ENCODE results near the gene KIF1A. TPM values are rescaled to one million over a fixed set of nuclear protein-coding genes. Genes with fewer than 3 reads are reported as not detected.
"Not testable (repeated sequence)": the region's sequence is repeated elsewhere in the genome, so short reads cannot be mapped to it uniquely, and the experiment has no call there.

The KIF1A gene
- total RNA-seq, 1 experiment from 2014 or later: not detected

DNA sequence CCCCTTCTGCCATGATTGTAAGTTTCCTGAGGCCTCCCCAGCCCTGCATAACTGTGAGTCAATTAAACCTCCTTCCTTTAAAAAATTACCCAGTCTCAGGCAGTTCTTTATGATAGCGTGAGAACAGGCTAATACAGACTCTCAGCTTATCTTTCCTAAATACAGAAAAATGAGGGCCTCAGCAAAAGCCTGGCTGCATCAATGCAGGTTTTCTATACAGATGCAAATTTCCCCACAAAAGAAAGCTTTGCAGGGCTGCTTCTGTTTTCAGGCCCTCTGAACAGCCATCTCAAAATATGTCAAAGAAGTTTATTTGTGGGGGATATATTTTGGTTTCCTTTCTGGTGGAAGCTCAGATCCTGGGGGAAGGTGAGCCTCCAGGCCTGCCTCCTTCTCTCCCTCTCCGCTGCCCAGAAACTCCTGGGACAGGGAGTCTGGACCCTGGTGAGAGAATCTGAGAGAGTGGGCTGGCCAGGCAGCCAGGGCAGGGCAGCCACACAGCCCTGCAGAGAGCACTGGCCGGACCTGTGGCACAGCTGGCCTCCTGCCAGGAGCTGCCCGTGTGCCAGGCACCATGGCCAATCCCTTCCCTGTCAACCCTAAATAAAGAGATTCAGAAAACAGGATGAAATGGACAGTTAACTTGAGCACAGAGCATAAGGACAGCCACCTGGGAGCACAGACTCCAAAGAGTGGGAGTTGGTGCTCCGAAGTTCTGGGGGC is 27.0 kb upstream of the KIF1A start:
- peak; percentile 21 for DNase-seq (ENCODE audit: low spot score)

DNA sequence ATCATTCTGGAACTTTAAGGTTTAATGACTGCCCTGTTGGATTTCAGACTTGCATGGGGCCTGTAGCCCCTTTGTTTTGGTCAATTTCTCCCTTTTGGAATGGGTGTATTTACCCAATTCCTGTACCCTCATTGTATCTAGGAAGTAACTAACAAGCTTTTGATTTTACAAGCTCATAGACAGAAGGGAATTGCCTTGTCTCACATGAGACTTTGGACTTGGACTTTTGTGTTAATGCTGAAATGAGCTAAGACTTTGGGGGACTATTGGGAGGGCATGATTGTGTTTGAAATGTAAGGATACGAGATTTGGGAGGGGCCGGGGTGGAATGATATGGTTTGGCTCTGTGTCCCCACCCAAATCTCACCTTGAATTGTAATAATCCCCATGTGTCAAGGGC is 26.3 kb upstream of the KIF1A start:
- DNase-seq (ENCODE audit: low spot score): not testable (repeated sequence)

DNA sequence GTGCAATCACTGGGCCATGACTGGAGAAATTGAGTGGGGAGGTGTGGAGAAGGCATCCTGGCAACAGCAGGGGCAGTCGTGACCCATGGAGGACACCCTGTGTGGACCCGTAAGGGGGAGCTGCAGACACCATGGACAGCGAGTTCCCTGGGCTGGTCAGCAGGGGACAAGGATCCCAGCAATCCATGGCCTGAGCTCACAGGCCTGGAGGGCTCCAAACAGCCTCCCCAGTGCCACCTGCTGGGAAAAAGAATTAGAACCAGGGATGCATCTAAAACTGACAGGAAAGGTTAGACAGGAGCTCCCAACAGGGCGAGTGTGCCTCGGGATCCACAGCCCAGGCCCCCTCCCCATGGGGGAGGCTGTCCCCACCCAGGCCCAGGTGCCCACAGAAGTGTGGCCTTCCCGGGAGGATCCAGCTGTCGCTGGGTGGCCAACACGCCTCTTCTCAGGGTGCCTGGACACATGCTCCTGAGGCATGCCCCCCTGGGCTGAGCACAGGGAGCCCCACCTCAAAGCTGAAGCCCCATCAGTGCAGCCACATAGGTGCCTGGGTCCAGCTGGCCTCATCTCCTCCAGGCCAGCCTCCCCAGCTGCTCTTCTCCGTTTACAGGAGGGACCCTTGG is 20.5 kb upstream of the KIF1A start:
- DNase-seq (ENCODE audit: low spot score): peak; percentile 81

DNA sequence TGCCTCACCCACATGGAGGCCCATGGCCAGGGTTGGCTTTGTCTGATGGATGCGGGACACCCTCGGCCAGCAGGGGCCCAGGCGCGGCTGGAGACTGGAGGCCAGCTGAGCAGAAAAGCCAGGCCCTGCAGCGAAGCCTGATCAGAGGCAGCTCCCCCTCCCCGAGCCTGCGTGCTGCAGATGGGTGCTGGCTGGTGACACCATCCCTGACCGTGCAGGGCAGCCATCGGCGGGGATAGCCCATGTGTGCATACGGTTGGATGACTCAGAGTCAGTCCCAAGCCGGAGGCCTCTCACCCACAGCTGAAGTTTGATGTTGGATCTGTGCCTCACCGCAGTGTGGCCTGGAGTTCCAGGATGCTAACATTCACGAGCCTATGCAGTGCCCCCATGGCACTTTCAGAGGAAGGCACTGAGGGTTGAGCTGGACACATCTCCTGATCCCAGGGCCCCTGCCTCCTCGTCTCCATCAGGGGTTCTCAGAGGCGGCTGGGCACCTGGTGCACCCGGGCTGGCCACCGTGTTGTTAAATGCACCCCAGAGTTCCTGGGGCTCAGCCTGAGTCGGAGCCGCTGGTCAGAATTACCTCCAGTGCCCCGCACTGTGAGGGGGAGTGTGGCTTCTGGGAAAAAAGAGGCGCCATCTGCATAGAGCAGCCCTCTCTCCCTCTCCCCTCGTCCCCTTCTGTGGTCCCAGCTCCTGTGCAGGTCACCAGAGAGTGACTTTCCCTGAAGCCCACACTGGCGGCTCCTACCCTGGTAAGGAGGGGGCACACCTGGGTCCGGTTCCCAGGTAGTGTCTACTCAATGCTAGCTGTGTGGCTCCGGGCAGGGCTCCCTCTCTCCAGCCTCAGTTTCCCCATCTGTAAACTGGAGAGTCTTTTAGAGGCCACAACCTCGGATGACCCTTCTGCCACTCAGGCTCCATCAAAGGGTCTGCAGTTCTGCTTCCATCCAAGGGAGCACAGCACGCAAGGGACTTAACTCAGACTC is 19.4 kb upstream of the KIF1A start:
- DNase-seq (ENCODE audit: low spot score): no peak

- DNase-seq (ENCODE audit: low spot score): no peak
Measured at GRCh38 chr2:240837621-240838020, 17.6 kb upstream of the KIF1A start.

- no peak for DNase-seq (ENCODE audit: low spot score)
Measured at GRCh38 chr2:240836781-240837467, 16.9 kb upstream of the KIF1A start.

- no peak for DNase-seq (ENCODE audit: low spot score)
Measured at GRCh38 chr2:240835528-240835927, 15.5 kb upstream of the KIF1A start.

DNA sequence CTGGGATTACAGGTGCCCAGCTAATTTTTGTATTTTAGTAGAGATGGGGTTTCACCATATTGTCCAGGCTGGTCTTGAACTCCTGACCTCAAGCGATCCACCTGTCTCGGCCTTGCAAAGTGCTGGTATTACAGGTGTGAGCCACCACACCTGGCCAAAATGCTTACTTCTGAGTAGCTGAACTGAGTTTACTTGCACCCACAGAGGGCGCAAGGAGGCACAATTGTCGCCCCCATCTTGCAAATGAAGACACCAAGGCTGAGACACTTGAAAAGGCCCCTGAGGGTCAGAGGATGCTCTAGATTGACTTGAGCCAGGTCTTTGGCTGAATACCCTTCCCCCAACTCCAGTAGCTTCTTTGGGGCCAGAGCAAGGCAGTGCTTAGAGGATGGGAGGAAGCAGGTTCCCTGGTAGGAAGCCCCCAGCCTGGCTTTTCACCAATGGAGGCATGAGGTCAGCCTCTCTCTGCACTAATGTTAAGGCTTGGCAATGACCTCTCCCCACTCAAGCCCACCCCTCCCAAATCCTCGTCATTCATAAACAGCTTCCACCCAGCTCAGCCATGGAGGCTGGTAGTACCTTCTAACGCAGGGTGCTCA is 14.5 kb upstream of the KIF1A start:
- no peak for DNase-seq (ENCODE audit: low spot score)

- no peak for DNase-seq (ENCODE audit: low spot score)
Measured at GRCh38 chr2:240833724-240834285, 13.8 kb upstream of the KIF1A start.

GRCh38 chr2:240832921-240833494 is 13.0 kb upstream of the KIF1A start:
- no peak for DNase-seq (ENCODE audit: low spot score)

DNA sequence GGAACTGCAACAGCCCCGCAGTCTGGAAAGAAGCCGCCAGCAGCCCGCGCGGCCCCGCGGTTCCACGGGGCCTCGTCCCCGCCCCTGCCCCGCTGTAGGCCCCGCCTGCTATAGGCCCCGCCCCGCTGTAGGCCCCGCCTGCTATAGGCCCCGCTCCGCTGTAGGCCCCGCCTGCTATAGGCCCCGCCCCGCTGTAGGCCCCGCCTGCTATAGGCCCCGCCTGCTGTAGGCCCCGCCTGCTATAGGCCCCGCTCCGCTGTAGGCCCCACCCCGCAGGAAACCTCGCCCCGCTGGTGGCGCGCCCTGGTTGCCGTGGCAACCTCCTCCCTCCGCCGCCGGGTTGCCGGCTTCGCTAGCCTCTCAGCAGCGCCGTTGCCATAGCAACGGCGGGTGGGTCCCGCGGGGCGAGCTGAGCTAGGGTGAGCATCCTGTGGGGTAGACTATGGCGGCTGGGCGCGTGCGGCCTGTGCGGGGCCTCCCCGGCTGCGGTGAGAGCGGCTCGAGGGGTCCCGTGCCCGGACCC is 12.2 kb upstream of the KIF1A start:
- peak; percentile 81 for DNase-seq (ENCODE audit: low spot score)

DNA sequence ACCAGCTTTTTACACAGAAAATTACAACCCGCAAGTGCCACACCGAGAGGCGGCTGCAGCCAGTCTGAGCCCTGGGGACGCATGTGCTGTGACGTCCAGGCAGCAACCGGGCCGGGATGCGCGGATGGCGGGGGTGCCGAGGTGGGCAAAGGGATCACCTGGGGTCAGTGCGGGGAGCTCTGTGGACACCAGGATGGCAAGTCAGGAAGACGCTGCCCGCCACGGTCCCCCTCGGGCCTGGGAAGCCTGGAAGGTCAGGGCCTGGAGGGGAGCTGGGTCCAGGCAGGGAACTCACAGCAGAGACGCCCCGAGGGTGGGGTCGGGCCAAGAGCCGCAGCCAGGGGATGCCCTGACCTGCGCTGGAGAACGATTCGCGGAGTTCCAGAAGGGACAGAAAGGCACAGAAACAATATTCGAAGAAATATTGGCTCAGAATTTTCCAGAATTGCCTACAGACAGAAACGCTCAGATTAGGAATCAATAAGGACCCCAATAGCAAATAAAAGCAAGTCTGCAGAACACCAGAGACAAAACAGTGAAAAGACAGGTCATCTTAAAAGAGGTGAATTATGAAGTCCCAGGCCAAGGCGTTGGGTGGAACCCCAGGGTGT is 11.7 kb upstream of the KIF1A start:
- DNase-seq (ENCODE audit: low spot score): no peak

- DNase-seq (ENCODE audit: low spot score): no peak
Measured at GRCh38 chr2:240825476-240825875, 5.5 kb upstream of the KIF1A start.

- DNase-seq (ENCODE audit: low spot score): no peak
Measured at GRCh38 chr2:240823449-240824336, 3.7 kb upstream of the KIF1A start.

DNA sequence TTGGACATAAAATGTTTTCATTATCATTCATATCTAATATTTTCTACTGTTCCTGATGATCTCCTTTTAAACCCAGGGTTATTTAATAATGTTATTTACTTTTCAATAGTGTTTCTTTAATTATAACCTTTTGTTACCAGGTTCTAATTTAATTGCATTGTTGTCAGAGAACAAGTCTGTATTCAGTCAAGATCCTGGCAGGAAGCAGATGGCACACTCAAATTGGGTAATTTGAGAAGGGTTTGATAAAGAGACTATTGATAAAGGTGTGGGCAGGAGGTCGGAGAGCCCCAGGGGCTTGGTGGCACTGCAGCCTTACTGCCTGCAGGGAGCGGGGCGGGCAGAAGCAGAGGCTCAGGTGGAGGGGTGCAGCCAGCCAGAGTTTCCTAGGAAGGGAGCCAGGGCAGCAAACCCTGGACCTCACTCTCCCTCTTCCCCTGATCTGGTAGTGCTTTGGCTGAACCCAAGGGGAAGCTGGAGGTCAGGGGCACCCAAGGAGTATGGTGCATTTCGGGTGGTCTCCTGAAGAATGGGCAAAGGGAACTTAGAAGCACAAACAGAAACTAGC is 2.3 kb upstream of the KIF1A start:
- no peak for DNase-seq (ENCODE audit: low spot score)

DNA sequence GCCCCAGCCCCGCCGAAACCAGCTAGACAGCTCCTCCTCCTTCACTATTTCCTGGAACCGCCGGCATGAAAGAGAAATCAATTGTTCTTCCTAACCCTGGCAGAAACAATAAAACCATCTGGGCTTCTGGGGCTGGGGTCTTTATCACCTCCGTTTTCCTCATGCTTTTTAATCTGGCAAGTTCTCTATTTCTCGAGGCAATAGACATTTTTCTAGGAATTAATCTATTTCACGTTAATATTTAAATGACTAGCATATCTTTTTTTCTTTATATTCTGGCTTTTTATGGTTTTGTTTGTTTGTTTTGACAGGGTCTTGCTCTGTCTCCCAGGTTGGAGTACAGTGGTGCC is 1.4 kb upstream of the KIF1A start:
- DNase-seq (ENCODE audit: low spot score): no peak

GRCh38 chr2:240820607-240821428 is 799 bp upstream of the KIF1A start:
- DNase-seq (ENCODE audit: low spot score): no peak

Measured in HT-29 (cell line).